NOMO-1 treated with dmso at 0.1 percent for 144 hours (cell line): Measurements from ENCODE around the gene SLC35D3.
A peak's percentile ranks its signal among the peaks of the same experiment; 100 is the strongest.
"Not testable (repeated sequence)": the region's sequence is repeated elsewhere in the genome, so short reads cannot be mapped to it uniquely, and the experiment has no call there.

Source experiments
- DNase-seq: peaks from one replicate; lab custom pipeline; 2025; ENCODE audit not compliant: unreplicated experiment; lab: John Stamatoyannopoulos, UW

SLC35D3 gene

GRCh38 chr6:136962661-136963060 lies 40.6 kb downstream of the SLC35D3 start:
- no peak for DNase-seq

- DNase-seq: no peak
These were observed 41.2 kb downstream of the SLC35D3 start for GRCh38 chr6:136963259-136963658.

GRCh38 chr6:136964398-136964797 lies 42.3 kb downstream of the SLC35D3 start:
- no peak for DNase-seq

- DNase-seq: peak; percentile 23
These were observed 46.0 kb downstream of the SLC35D3 start for GRCh38 chr6:136967876-136968752.

GRCh38 chr6:136968837-136969236 lies 46.7 kb downstream of the SLC35D3 start:
- DNase-seq: no peak

GRCh38 chr6:136969433-136969832 lies 47.3 kb downstream of the SLC35D3 start:
- DNase-seq: no peak

- no peak for DNase-seq
These were observed 47.8 kb downstream of the SLC35D3 start for GRCh38 chr6:136969930-136970329.

GRCh38 chr6:136971609-136972008 lies 49.5 kb downstream of the SLC35D3 start:
- no peak for DNase-seq

- not testable (repeated sequence) for DNase-seq
These were observed 51.7 kb downstream of the SLC35D3 start for GRCh38 chr6:136973781-136974180.
